Panc1 (cell line): ENCODE data around the gene MUC2.

ENCODE experiments used
- POLR2AphosphoS5 ChIP-seq: IDR thresholded peaks from 2 replicates; pipeline ENCODE4 v1.6.1; 2012; ENCODE audit warnings: mild to moderate bottlenecking, low read depth, low read length, moderate library complexity
- TF ChIP-seq, protein P1 (sequence below): fragments of 450-650 bp; IDR thresholded peaks from 2 replicates; pipeline ENCODE4 v1.5.1; 2017; ENCODE audit warnings: mild to moderate bottlenecking
- TF ChIP-seq, protein P2 (sequence below), 2 experiments: IDR thresholded peaks; 2 replicates each; pipeline ENCODE4 v1.6.1; 2011 to 2012; ENCODE audit warnings: low read depth in 2 of 2, control low read depth in 1 of 2, low read length in 1 of 2, mild to moderate bottlenecking in 1 of 2, moderate library complexity in 1 of 2; ENCODE audit not compliant: insufficient read depth in 1 of 2

DNA sequence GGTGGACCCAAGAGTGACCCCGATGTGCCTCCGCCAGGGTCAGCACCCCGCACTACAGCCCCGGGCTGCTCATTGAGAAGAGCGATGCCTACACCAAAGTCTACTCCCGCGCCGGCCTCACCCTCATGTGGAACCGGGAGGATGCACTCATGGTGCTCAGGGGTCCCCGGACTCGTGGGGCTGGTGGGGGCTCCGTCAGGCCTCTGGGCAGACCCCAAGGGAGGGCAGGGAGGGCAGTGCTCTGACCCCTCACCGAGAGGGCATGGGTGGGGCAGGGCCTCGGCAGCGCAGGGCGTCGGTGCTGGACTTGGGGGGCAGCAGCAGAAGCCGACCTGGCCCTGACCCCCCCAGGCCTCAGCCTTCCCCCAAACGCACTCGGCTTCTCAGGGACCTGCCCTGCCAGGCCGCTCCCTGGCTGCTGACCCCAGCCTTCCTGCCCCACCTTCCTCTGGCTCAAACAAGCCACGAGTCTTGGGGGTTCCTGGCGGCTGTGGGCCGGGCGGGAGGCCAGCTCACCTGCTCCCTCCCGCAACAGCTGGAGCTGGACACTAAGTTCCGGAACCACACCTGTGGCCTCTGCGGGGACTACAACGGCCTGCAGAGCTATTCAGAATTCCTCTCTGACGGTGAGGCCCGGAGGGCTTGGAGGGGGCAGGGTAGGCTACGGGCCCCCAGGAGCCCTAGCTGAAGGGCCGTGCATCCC is 2.9 kb downstream of the MUC2 start:
- TF ChIP-seq, protein P1, sequence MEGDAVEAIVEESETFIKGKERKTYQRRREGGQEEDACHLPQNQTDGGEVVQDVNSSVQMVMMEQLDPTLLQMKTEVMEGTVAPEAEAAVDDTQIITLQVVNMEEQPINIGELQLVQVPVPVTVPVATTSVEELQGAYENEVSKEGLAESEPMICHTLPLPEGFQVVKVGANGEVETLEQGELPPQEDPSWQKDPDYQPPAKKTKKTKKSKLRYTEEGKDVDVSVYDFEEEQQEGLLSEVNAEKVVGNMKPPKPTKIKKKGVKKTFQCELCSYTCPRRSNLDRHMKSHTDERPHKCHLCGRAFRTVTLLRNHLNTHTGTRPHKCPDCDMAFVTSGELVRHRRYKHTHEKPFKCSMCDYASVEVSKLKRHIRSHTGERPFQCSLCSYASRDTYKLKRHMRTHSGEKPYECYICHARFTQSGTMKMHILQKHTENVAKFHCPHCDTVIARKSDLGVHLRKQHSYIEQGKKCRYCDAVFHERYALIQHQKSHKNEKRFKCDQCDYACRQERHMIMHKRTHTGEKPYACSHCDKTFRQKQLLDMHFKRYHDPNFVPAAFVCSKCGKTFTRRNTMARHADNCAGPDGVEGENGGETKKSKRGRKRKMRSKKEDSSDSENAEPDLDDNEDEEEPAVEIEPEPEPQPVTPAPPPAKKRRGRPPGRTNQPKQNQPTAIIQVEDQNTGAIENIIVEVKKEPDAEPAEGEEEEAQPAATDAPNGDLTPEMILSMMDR, result no peak
- TF ChIP-seq POLR2AphosphoS5, result no peak
- TF ChIP-seq, protein P2, sequence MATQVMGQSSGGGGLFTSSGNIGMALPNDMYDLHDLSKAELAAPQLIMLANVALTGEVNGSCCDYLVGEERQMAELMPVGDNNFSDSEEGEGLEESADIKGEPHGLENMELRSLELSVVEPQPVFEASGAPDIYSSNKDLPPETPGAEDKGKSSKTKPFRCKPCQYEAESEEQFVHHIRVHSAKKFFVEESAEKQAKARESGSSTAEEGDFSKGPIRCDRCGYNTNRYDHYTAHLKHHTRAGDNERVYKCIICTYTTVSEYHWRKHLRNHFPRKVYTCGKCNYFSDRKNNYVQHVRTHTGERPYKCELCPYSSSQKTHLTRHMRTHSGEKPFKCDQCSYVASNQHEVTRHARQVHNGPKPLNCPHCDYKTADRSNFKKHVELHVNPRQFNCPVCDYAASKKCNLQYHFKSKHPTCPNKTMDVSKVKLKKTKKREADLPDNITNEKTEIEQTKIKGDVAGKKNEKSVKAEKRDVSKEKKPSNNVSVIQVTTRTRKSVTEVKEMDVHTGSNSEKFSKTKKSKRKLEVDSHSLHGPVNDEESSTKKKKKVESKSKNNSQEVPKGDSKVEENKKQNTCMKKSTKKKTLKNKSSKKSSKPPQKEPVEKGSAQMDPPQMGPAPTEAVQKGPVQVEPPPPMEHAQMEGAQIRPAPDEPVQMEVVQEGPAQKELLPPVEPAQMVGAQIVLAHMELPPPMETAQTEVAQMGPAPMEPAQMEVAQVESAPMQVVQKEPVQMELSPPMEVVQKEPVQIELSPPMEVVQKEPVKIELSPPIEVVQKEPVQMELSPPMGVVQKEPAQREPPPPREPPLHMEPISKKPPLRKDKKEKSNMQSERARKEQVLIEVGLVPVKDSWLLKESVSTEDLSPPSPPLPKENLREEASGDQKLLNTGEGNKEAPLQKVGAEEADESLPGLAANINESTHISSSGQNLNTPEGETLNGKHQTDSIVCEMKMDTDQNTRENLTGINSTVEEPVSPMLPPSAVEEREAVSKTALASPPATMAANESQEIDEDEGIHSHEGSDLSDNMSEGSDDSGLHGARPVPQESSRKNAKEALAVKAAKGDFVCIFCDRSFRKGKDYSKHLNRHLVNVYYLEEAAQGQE (IDR thresholded peaks at IDR 0.05; ENCODE audit: insufficient read depth in 1 of 2, low read depth in 2 of 2, low read length in 1 of 2), result no peak
